Duodenal mucosa (tissue), 2 donors: ENCODE results near the gene ZNF207.
"Not testable (repeated sequence)": the region's sequence is repeated elsewhere in the genome, so short reads cannot be mapped to it uniquely, and the experiment has no call there.

Experiments used
- H3K27ac ChIP-seq: one replicate; pipeline ENCODE4 v1.7.0; 2013; ENCODE audit warnings: low read depth, low read length
- H3K27me3 ChIP-seq, 2 donors: one replicate each; pipeline ENCODE4 v1.7.0; 2013; ENCODE audit warnings: low read length in 2 of 2, control low read depth in 1 of 2; ENCODE audit not compliant: insufficient read depth in 2 of 2, control insufficient read depth in 1 of 2
- H3K36me3 ChIP-seq, 2 donors: one replicate each; pipeline ENCODE4 v1.7.0; 2013; ENCODE audit warnings: low read length in 2 of 2, control low read depth in 1 of 2; ENCODE audit not compliant: insufficient read depth in 2 of 2, control insufficient read depth in 1 of 2
- H3K4me1 ChIP-seq, 2 donors: one replicate each; pipeline ENCODE4 v1.7.0; 2013; ENCODE audit warnings: low read length in 2 of 2, control low read depth in 1 of 2; ENCODE audit not compliant: insufficient read depth in 2 of 2, control insufficient read depth in 1 of 2
- H3K4me3 ChIP-seq, 2 donors: one replicate each; pipeline ENCODE4 v1.7.0; 2013; ENCODE audit warnings: low read length in 2 of 2, low read depth in 1 of 2
- H3K9ac ChIP-seq, 2 donors: one replicate each; pipeline ENCODE4 v1.7.0; 2013; ENCODE audit warnings: low read length in 2 of 2, low read depth in 1 of 2
- H3K9me3 ChIP-seq, 2 donors: one replicate each; pipeline ENCODE4 v1.7.0; 2013; ENCODE audit warnings: low read length in 2 of 2, control low read depth in 1 of 2; ENCODE audit not compliant: control insufficient read depth in 1 of 2

ZNF207 gene

DNA sequence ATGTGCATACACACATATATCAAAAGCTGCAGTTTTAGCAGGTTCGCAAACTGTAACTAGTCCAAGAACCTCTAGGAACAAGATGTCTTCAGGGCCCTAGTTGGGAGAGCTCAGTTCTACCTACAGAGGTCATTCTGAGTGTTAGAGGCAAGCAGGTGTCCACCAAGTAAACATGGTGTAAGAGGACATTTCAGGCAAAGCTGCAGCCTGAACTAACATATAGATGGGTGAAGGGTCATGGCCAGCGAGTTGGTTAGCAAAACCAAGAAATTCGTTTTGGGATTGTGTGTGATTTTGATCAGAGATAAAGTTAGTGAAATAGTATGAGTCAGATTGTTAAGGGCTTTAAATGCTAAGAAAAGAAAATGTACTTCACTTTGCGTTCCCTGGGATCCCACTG, 32.6 kb upstream of the ZNF207 start:
- Histone ChIP-seq H3K36me3 (no peaks in the 10 kb centered on the region), H3K9ac (no peak overlapping the region), H3K9me3 (no peaks in the 10 kb centered on the region), H3K4me3 (no peak overlapping the region), H3K4me1 (no peaks in the 10 kb centered on the region), H3K27ac (no peak overlapping the region), H3K27me3 (peaks cover 0 to 5% of the 10 kb centered on the region in 2 donors)

DNA sequence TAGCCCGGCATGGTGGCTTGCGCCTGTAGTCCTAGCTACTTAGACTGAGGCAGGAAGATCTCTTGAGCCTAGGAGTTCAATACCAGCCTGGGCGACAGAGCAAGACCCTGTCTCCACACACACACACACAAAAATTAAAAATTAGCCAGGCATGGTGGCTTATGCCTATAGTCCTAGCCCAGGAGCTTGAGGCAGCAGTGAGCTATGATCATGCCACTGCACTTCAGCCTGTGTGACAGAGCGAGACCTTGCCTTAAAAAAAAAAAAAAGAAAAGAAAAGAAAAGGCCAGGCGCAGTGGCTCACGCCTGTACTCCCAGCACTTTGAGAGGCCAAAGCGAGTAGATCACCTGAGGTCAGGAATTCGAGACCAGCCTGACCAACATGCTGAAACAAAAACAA, 31.9 kb upstream of the ZNF207 start:
- Histone ChIP-seq H3K36me3 (no peaks in the 10 kb centered on the region), H3K4me3 (no peak overlapping the region), H3K27ac (no peak overlapping the region), H3K4me1 (no peaks in the 10 kb centered on the region), H3K9ac (no peak overlapping the region), H3K9me3 (no peaks in the 10 kb centered on the region), H3K27me3 (peaks cover 0 to 5% of the 10 kb centered on the region in 2 donors)

DNA sequence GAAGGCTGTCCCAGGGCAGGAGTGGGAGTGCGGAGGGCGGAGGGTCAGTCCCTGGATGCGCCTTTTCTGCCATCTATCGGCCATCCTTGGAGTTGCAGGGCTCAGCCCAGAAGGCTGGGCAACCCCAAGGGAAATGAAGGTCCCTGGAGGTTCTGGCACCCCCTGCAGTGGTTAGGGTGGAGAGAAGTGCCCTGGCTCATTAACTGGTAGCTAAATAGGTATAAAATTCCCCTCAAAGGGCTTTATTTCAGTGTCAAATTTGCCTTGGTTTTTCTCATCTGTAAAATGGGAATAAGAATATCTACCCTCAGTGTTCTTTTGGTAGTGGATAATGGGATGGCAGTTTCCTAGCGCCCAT, 30.4 kb upstream of the ZNF207 start:
- peaks cover 0 to 10% of the 10 kb centered on the region in 2 donors for H3K4me1 ChIP-seq
- H3K9ac ChIP-seq = no peak overlapping the region
- no peaks in the 10 kb centered on the region for H3K36me3 ChIP-seq
- no peaks in the 10 kb centered on the region for H3K9me3 ChIP-seq
- peak overlapping the region in 1 of 2 donors; percentile 54 for H3K4me3 ChIP-seq
- H3K27me3 ChIP-seq = peaks cover 0 to 5% of the 10 kb centered on the region in 2 donors
- no peak overlapping the region for H3K27ac ChIP-seq

DNA sequence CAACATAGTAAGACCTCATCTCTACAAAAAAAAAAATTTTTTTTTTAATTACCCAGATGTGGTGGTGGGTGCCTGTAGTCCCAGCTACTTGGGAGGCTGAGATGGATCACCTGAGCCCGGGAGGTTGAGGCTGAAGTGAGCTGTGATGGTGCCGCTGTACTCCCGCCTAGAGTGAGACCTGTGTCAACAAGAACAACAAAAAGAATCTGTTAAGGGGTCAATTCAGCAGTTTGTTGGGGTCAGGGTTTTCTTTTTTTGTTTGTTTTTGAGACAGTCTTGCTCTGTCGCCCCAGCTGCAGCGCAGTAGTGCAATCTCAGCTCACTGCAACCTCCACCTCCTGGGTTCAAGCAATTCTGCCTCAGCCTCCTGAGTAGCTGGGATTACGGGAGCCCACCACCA, 29.9 kb upstream of the ZNF207 start:
- H3K36me3 ChIP-seq, H3K27ac ChIP-seq, H3K9ac ChIP-seq, H3K4me3 ChIP-seq, H3K9me3 ChIP-seq, H3K27me3 ChIP-seq: not testable (repeated sequence)
- peaks cover 0 to 10% of the 10 kb centered on the region in 2 donors for H3K4me1 ChIP-seq

DNA sequence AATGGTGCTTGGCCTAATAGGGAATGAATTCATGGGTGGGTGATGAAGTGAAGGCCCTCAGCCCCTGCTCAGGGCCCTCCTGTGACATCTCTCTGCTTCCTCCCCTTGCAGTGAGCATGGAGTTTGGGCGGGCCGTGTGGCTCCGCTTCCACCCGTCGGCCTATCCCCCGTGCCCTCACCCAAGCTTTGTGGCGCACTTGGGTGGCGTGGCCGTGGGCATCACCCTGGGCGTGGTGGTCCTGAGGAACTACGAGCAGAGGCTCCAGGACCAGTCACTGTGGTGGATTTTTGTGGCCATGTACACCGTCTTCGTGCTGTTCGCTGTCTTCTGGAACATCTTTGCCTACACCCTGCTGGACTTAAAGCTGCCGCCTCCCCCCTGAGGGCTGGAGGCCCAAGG, 29.1 kb upstream of the ZNF207 start:
- H3K9me3 ChIP-seq = no peaks in the 10 kb centered on the region
- no peak overlapping the region for H3K9ac ChIP-seq
- H3K36me3 ChIP-seq = no peaks in the 10 kb centered on the region
- peaks cover 0 to 5% of the 10 kb centered on the region in 2 donors for H3K27me3 ChIP-seq
- H3K4me1 ChIP-seq = peaks cover 0 to 10% of the 10 kb centered on the region in 2 donors
- no peak overlapping the region for H3K4me3 ChIP-seq
- no peak overlapping the region for H3K27ac ChIP-seq

DNA sequence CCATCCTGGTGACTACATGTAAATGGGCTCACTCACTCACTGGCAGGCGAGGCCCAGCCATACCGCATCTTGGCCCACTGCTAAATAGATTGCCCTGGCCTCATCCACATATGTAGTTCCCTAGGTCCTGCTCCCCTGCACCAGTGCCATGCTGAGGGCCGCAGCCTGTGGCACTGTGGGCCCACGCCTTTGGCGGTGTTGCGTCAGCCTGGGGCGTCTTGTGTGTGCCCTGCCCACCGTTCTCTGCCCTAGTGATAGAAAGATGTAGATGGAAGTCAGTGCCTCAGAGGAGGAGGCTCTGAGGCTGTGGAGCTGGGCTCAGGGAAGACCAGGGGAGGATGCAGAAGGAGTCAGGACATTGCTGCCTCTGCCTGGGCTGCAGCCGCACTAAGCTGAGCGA, 26.9 kb upstream of the ZNF207 start:
- H3K9ac ChIP-seq = no peak overlapping the region
- no peak overlapping the region for H3K4me3 ChIP-seq
- H3K27ac ChIP-seq = no peak overlapping the region

DNA sequence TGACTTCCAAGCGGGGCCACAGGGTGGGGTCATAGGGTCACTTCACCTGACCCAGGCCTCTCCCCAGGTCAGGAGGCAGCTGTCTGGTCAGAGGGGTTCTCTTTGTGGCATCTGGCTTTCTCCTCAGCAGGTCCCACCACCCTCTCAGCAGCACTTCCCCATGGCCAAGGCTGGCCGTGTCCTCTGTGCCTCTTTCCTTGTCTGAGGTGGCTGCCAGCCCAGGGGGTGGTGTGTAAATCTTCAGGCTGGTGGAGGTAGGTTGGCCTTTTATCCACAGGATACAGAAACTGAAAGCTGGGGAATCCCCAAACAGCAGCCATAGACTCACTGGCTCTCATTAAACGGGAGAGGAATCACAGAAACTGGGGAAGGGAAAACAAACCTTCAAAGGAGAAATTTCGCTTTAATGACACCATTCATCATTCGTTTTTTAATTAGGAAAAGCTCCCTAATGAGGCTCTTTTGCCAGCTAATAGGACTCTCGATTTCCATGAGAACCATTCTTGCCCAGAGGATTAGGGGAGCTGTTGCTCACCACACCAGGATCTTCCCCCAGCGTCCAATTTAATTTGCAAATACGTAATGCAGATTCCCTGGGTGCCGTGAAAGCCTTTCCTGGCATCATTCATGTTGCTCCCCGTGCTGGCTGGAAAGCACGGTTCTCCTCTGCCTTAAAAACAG, 26.0 kb upstream of the ZNF207 start:
- Histone ChIP-seq H3K27me3 (no peaks in the 10 kb centered on the region), H3K36me3 (no peaks in the 10 kb centered on the region), H3K4me1 (peaks cover 0 to 10% of the 10 kb centered on the region in 2 donors), H3K9ac (peak overlapping the region; percentile 28 to 38), H3K9me3 (no peaks in the 10 kb centered on the region), H3K27ac (no peak overlapping the region), H3K4me3 (peak overlapping the region; percentile 27 to 56)

More for the DNA sequence above, 26.9 kb upstream of the ZNF207 start:
- no peaks in the 10 kb centered on the region for H3K9me3 ChIP-seq
- peaks cover 0 to 5% of the 10 kb centered on the region in 2 donors for H3K27me3 ChIP-seq
- no peaks in the 10 kb centered on the region for H3K36me3 ChIP-seq
- H3K4me1 ChIP-seq = peaks cover 0 to 10% of the 10 kb centered on the region in 2 donors

DNA sequence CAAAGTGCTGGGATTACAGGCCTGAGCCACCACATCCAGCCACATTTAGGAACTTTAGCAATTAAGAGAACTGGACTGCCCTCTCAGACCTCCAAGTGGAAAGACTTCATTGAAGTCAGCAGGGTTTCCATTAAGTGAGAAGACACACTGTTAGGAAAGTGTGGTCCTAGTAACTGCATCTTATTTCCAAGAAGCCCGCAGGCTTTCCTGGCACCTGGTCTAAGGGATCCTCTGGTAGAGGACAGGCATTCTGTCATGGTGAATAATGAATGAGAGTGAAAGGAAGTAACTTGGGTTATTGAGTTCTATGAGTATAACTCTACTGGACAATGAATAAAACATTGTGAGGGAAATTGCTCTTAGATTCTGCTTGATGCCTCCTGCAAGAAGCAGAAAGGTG, 22.0 kb upstream of the ZNF207 start:
- Histone ChIP-seq H3K9ac (no peak overlapping the region), H3K36me3 (no peaks in the 10 kb centered on the region)

DNA sequence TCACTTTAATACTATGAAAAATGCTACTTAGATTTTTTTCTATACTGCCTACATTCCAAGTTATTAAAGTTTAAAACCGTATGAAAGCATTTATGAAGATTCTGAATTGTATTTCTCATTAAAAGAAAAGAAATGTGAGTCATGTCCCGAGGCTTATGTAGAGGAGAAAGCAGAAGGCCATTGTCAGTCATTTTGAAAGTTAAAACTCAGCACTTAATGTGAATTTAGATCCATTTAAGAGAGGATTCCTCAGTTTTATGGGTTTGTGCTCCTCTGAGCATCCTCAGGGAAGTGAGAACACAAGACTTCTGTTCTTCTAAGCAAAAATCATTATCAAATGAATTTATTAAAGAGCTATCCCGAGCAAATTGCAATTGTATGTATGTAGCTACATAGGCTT, 19.8 kb upstream of the ZNF207 start:
- Histone ChIP-seq H3K36me3 (peaks cover 9 to 10% of the 10 kb centered on the region in 2 donors), H3K27ac (no peak overlapping the region), H3K4me3 (no peak overlapping the region), H3K9me3 (no peaks in the 10 kb centered on the region), H3K27me3 (no peaks in the 10 kb centered on the region), H3K4me1 (no peaks in the 10 kb centered on the region), H3K9ac (no peak overlapping the region)

More for the DNA sequence above, 22.0 kb upstream of the ZNF207 start:
- no peaks in the 10 kb centered on the region for H3K27me3 ChIP-seq
- no peak overlapping the region for H3K27ac ChIP-seq
- peaks cover 0 to 10% of the 10 kb centered on the region in 2 donors for H3K4me1 ChIP-seq
- H3K4me3 ChIP-seq = no peak overlapping the region
- H3K9me3 ChIP-seq = no peaks in the 10 kb centered on the region

DNA sequence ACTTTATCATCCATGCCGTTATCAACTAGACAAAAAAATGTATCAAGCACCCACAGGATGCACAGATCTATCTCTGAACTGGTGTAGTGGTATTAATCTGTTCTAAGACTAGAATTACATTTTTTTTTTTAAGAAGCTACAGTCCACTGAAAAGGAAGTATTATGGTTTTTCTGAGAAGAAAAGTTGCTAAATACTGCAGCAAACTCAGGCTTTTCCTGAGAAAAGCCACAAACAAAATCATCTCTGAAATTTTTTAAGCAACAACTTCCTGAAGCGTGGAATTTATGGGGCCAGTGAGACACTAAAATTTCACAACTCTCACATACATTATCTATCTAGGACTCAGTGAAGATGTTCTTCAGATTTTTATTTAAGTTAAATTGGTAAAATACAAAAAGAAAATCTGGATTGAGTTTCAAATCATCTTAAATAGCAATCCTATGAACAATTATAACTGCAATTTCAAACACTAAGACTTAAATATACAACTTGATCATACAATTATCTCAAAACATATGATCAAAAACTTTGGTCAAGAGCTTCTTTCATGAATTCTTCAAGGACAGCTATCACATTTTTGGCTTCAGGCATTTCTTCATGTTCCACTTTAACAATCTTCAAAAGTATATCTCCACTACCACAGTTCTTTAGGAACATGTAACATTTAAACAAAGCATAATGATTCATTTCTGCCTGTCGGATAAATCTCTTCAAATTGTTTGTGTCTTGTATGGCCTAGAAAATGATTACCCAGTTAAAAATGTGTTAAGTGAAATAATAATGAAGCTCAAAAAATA, 18.5 kb upstream of the ZNF207 start:
- Histone ChIP-seq H3K27me3 (no peaks in the 10 kb centered on the region), H3K36me3 (peaks cover 14 to 17% of the 10 kb centered on the region in 2 donors), H3K9me3 (no peaks in the 10 kb centered on the region), H3K4me1 (no peaks in the 10 kb centered on the region), H3K27ac (no peak overlapping the region), H3K4me3 (no peak overlapping the region), H3K9ac (no peak overlapping the region)
